Endothelial cell of umbilical vein (primary cell): Measurements from ENCODE around the gene ALOXE3.

ENCODE experiments used
- EZH2 ChIP-seq: IDR thresholded peaks from 2 replicates; pipeline ENCODE4 v1.6.1; 2012; ENCODE audit warnings: borderline replicate concordance, low read depth, mild to moderate bottlenecking, moderate library complexity, low read length, inconsistent platforms; ENCODE audit not compliant: severe bottlenecking
- FOS ChIP-seq: IDR thresholded peaks from 2 replicates; pipeline ENCODE4 v1.6.1; 2011; ENCODE audit warnings: mild to moderate bottlenecking, low read length, moderate library complexity, borderline replicate concordance; ENCODE audit not compliant: insufficient read depth
- GATA2 ChIP-seq: IDR thresholded peaks from 2 replicates; pipeline ENCODE4 v1.7.0; 2011; ENCODE audit warnings: low read depth, mild to moderate bottlenecking, moderate library complexity, mixed read lengths, low read length; ENCODE audit not compliant: insufficient read length, insufficient read depth
- JUN ChIP-seq: IDR thresholded peaks from 2 replicates; pipeline ENCODE4 v1.6.1; 2011; ENCODE audit warnings: borderline replicate concordance, low read depth; ENCODE audit not compliant: insufficient read length, insufficient read depth
- MYC ChIP-seq: IDR thresholded peaks from one replicate; pipeline ENCODE4 v1.6.1; 2011; ENCODE audit warnings: mild to moderate bottlenecking, low read depth, low read length
- POLR2A ChIP-seq: IDR thresholded peaks from 2 replicates; pipeline ENCODE4 v1.6.1; 2012; ENCODE audit warnings: low read depth, mild to moderate bottlenecking, control low read depth, low read length
- POLR2AphosphoS5 ChIP-seq: IDR thresholded peaks from 2 replicates; pipeline ENCODE4 v1.6.1; 2012; ENCODE audit warnings: low read depth, mild to moderate bottlenecking, control low read depth, low read length, moderate library complexity; ENCODE audit not compliant: insufficient read depth
- TF ChIP-seq, protein P1 (sequence below), 2 donors: IDR thresholded peaks; 1 replicate in 1 of 2; 2 replicates in 1 of 2; pipeline ENCODE4 v1.5.1; 2011; ENCODE audit warnings: low read length in 2 of 2, mild to moderate bottlenecking in 2 of 2, moderate library complexity in 2 of 2, control low read depth in 1 of 2, inconsistent platforms in 1 of 2, low read depth in 1 of 2; ENCODE audit not compliant: insufficient read depth in 1 of 2; ENCODE audit errors: extremely low read depth in 1 of 2
- TF ChIP-seq, protein P2 (sequence below): IDR thresholded peaks from 2 replicates; pipeline ENCODE4 v1.6.1; 2011; ENCODE audit not compliant: insufficient read depth, insufficient read length

DNA sequence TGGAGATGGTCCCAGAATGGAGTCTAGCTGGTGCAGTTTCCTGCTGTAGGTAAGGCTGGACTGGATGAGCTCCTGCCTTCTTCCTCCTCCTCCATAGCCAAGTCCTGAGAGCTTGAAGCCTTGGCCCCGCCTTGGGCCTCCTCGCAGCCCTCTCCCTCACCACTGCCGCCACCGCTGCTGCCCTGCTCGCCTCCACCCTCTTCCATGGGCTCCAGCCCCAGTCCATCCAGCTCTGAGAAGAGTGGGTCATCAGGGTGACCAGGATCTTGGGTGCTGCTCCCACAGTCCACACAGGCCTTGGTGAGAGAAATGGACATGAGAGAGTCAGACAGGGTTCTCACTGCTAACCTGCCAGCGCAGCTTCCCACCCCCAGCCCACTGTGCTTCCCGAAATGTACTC is 22.7 kb upstream of the ALOXE3 start:
- TF ChIP-seq EZH2 (no peak), POLR2A (no peak), FOS (no peak), POLR2AphosphoS5 (no peak), JUN (no peak), MYC (no peak), GATA2 (no peak)
- TF ChIP-seq, protein P1, sequence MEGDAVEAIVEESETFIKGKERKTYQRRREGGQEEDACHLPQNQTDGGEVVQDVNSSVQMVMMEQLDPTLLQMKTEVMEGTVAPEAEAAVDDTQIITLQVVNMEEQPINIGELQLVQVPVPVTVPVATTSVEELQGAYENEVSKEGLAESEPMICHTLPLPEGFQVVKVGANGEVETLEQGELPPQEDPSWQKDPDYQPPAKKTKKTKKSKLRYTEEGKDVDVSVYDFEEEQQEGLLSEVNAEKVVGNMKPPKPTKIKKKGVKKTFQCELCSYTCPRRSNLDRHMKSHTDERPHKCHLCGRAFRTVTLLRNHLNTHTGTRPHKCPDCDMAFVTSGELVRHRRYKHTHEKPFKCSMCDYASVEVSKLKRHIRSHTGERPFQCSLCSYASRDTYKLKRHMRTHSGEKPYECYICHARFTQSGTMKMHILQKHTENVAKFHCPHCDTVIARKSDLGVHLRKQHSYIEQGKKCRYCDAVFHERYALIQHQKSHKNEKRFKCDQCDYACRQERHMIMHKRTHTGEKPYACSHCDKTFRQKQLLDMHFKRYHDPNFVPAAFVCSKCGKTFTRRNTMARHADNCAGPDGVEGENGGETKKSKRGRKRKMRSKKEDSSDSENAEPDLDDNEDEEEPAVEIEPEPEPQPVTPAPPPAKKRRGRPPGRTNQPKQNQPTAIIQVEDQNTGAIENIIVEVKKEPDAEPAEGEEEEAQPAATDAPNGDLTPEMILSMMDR (IDR thresholded peaks at IDR 0.05; ENCODE audit: extremely low read depth in 1 of 2, insufficient read depth in 1 of 2, low read depth in 1 of 2, low read length in 2 of 2), result no peak
- TF ChIP-seq, protein P2, sequence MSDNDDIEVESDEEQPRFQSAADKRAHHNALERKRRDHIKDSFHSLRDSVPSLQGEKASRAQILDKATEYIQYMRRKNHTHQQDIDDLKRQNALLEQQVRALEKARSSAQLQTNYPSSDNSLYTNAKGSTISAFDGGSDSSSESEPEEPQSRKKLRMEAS, result no peak
